Endometrium (tissue), 2 donors: ENCODE results near the gene ATF4.
"Not testable (repeated sequence)": the region's sequence is repeated elsewhere in the genome, so short reads cannot be mapped to it uniquely, and the experiment has no call there.

Experiments
- FAIRE-seq: peaks from 2 replicates; lab custom pipeline; 2012; peaks lifted over from hg19 to GRCh38; lab: Jason Lieb, UNC
- donor health status: control.
- donor health status: control.

ATF4 gene

GRCh38 chr22:39489094-39490068, 31.0 kb upstream of the ATF4 start:
- no peak for FAIRE-seq

- FAIRE-seq = no peak
Observed at GRCh38 chr22:39490135-39490798, 30.1 kb upstream of the ATF4 start.

GRCh38 chr22:39490966-39491680, 29.2 kb upstream of the ATF4 start:
- no peak for FAIRE-seq

- no peak for FAIRE-seq
Observed at GRCh38 chr22:39491696-39492095, 28.7 kb upstream of the ATF4 start.

- no peak for FAIRE-seq
Observed at GRCh38 chr22:39492186-39492585, 28.2 kb upstream of the ATF4 start.

GRCh38 chr22:39493759-39494158, 26.6 kb upstream of the ATF4 start:
- no peak for FAIRE-seq

- no peak for FAIRE-seq
Observed at GRCh38 chr22:39494471-39495120, 25.8 kb upstream of the ATF4 start.

GRCh38 chr22:39496131-39496838, 24.1 kb upstream of the ATF4 start:
- FAIRE-seq = no peak

GRCh38 chr22:39497429-39497828, 22.9 kb upstream of the ATF4 start:
- no peak for FAIRE-seq

- no peak for FAIRE-seq
Observed at GRCh38 chr22:39498368-39498767, 22.0 kb upstream of the ATF4 start.

GRCh38 chr22:39498802-39499201, 21.6 kb upstream of the ATF4 start:
- FAIRE-seq = no peak

GRCh38 chr22:39500101-39500500, 20.3 kb upstream of the ATF4 start:
- FAIRE-seq = no peak

GRCh38 chr22:39501644-39502108, 18.7 kb upstream of the ATF4 start:
- no peak for FAIRE-seq

- FAIRE-seq = peak; percentile 84
Observed at GRCh38 chr22:39502109-39502788, 18.1 kb upstream of the ATF4 start, which contains the start of gene MIEF1. TSS of gene MIEF1 (plus strand) at chr22:39502290. CDS start at chr22:39511295, 9,005 bp downstream.

- FAIRE-seq = no peak
Observed at GRCh38 chr22:39502789-39503409, 17.5 kb upstream of the ATF4 start.

GRCh38 chr22:39503630-39504029, 16.7 kb upstream of the ATF4 start:
- no peak for FAIRE-seq

- no peak for FAIRE-seq
Observed at GRCh38 chr22:39504071-39504470, 16.3 kb upstream of the ATF4 start.

GRCh38 chr22:39507021-39507420, 13.3 kb upstream of the ATF4 start:
- FAIRE-seq = not testable (repeated sequence)

GRCh38 chr22:39508393-39508792, 12.0 kb upstream of the ATF4 start:
- FAIRE-seq = no peak

GRCh38 chr22:39510529-39511149, 9.7 kb upstream of the ATF4 start:
- FAIRE-seq = no peak
